SK-N-SH treated with all-trans-retinoic acid at 6 μM for 48 hours (cell line): ENCODE data around the gene GABARAP.

Experiments used
- ATAC-seq: fragments of 200-7000 bp; cut with Tn5 transposase; 3 replicates; pipeline ENCODE4 v1.9.1; 2020; ENCODE audit warnings: mild to moderate bottlenecking, moderate library complexity
- ARNTL ChIP-seq: fragments of 450-650 bp; formaldehyde crosslinking; IDR thresholded peaks from 2 replicates; pipeline ENCODE4 v1.5.0; 2020; ENCODE audit warnings: low read depth, mild to moderate bottlenecking, moderate library complexity, borderline replicate concordance
- BACH2 ChIP-seq: fragments of 250-450 bp; sonication (Bioruptor Pico); IDR thresholded peaks from 2 replicates; pipeline ENCODE4 v1.9.0; 2021; ENCODE audit warnings: mild to moderate bottlenecking, borderline replicate concordance
- CSDC2 ChIP-seq: fragments of 250-450 bp; sonication (Bioruptor Pico); IDR thresholded peaks from 2 replicates; pipeline ENCODE4 v1.5.0; 2020; ENCODE audit warnings: mild to moderate bottlenecking, moderate library complexity
- ESRRG ChIP-seq: fragments of 250-450 bp; sonication (Bioruptor Pico); IDR thresholded peaks from 2 replicates; pipeline ENCODE4 v1.6.1; 2021; ENCODE audit warnings: mild to moderate bottlenecking
- GLIS3 ChIP-seq: fragments of 250-450 bp; sonication (Bioruptor Pico); IDR thresholded peaks from 2 replicates; pipeline ENCODE4 v1.5.0; 2020; ENCODE audit warnings: mild to moderate bottlenecking, moderate library complexity
- ISL1 ChIP-seq: fragments of 250-450 bp; sonication (Bioruptor Pico); IDR thresholded peaks from 2 replicates; pipeline ENCODE4 v2.1.2; 2022; ENCODE audit warnings: mild to moderate bottlenecking, moderate library complexity
- OSR1 ChIP-seq: fragments of 250-450 bp; sonication (Bioruptor Pico); IDR thresholded peaks from 2 replicates; pipeline ENCODE4 v1.8.0; 2022; ENCODE audit warnings: moderate library complexity, mild to moderate bottlenecking, inconsistent platforms
- POU6F1 ChIP-seq: fragments of 250-450 bp; sonication (Bioruptor Pico); IDR thresholded peaks from 2 replicates; pipeline ENCODE4 v1.8.0; 2021; ENCODE audit warnings: low read depth, mild to moderate bottlenecking, moderate library complexity, borderline replicate concordance
- PPARA ChIP-seq: fragments of 250-450 bp; sonication (Bioruptor Pico); IDR thresholded peaks from 2 replicates; pipeline ENCODE4 v1.5.0; 2020; ENCODE audit warnings: mild to moderate bottlenecking, borderline replicate concordance
- RARB ChIP-seq: fragments of 250-450 bp; sonication (Bioruptor Pico); IDR thresholded peaks from 2 replicates; pipeline ENCODE4 v1.8.0; 2021; ENCODE audit warnings: mild to moderate bottlenecking, moderate library complexity
- SNAI2 ChIP-seq: fragments of 250-450 bp; sonication (Bioruptor Pico); IDR thresholded peaks from 2 replicates; pipeline ENCODE4 v1.5.0; 2020; ENCODE audit warnings: mild to moderate bottlenecking, moderate library complexity
- TCF4 ChIP-seq: fragments of 250-450 bp; sonication (Bioruptor Pico); IDR thresholded peaks from 2 replicates; pipeline ENCODE4 v1.8.0; 2021; ENCODE audit warnings: mild to moderate bottlenecking, moderate library complexity, borderline replicate concordance
- TOX ChIP-seq: fragments of 250-450 bp; sonication (Bioruptor Pico); IDR thresholded peaks from 2 replicates; pipeline ENCODE4 v1.8.0; 2021; ENCODE audit warnings: mild to moderate bottlenecking, moderate library complexity, borderline replicate concordance
- ZC3H10 ChIP-seq: fragments of 250-450 bp; sonication (Bioruptor Pico); IDR thresholded peaks from 2 replicates; pipeline ENCODE4 v1.5.1; 2021; ENCODE audit warnings: mild to moderate bottlenecking, moderate library complexity
- ZFP3 ChIP-seq: fragments of 250-450 bp; sonication (Bioruptor Pico); IDR thresholded peaks from 2 replicates; pipeline ENCODE4 v1.5.0; 2020; ENCODE audit warnings: mild to moderate bottlenecking, moderate library complexity
- ZFP30 ChIP-seq: fragments of 450-650 bp; formaldehyde crosslinking; IDR thresholded peaks from 2 replicates; pipeline ENCODE4 v1.5.0; 2022; ENCODE audit warnings: mild to moderate bottlenecking, moderate library complexity
- ZNF565 ChIP-seq: fragments of 450-650 bp; formaldehyde crosslinking; conservative IDR thresholded peaks from 2 replicates; pipeline ENCODE4 v1.5.0; 2020; ENCODE audit warnings: low read depth, mild to moderate bottlenecking, moderate library complexity
- ZNF70 ChIP-seq: fragments of 450-650 bp; formaldehyde crosslinking; IDR thresholded peaks from 2 replicates; pipeline ENCODE4 v1.5.0; 2020; ENCODE audit warnings: mild to moderate bottlenecking, moderate library complexity
- ZNF8 ChIP-seq: fragments of 450-650 bp; formaldehyde crosslinking; IDR thresholded peaks from 2 replicates; pipeline ENCODE4 v1.5.0; 2020; ENCODE audit warnings: mild to moderate bottlenecking, moderate library complexity
- TF ChIP-seq, protein P1 (sequence below): fragments of 250-450 bp; sonication (Bioruptor Pico); IDR thresholded peaks from 2 replicates; pipeline ENCODE4 v1.5.1; 2021; ENCODE audit warnings: mild to moderate bottlenecking, moderate library complexity
- TF ChIP-seq, protein P2 (sequence below): fragments of 250-450 bp; sonication (Bioruptor Pico); IDR thresholded peaks from 2 replicates; pipeline ENCODE4 v1.5.1; 2020; ENCODE audit warnings: low read depth, mild to moderate bottlenecking, moderate library complexity
- TF ChIP-seq, protein P3 (sequence below): fragments of 250-450 bp; sonication (Bioruptor Pico); IDR thresholded peaks from 2 replicates; pipeline ENCODE4 v1.8.0; 2020; ENCODE audit warnings: mild to moderate bottlenecking, moderate library complexity, borderline replicate concordance
- TF ChIP-seq, protein P4 (sequence below): fragments of 250-450 bp; sonication (Bioruptor Pico); IDR thresholded peaks from 2 replicates; pipeline ENCODE4 v1.5.0; 2020; ENCODE audit warnings: mild to moderate bottlenecking, moderate library complexity

Gene GABARAP

GRCh38 chr17:7224661-7225111 is 17.6 kb downstream of the GABARAP start:
- TF ChIP-seq GLIS3 (CRISPR knock-in tag) (no peak), ZFP3 (CRISPR knock-in tag) (no peak), ZNF8 (no peak), ARNTL (CRISPR knock-in tag) (no peak), ZNF565 (CRISPR knock-in tag) (no peak), RARB (CRISPR knock-in tag) (no peak), ZFP30 (CRISPR knock-in tag) (no peak), SNAI2 (CRISPR knock-in tag) (no peak), ZC3H10 (no peak), BACH2 (CRISPR knock-in tag) (no peak), CSDC2 (CRISPR knock-in tag) (no peak), OSR1 (CRISPR knock-in tag) (no peak), ZNF70 (CRISPR knock-in tag) (no peak), TCF4 (CRISPR knock-in tag) (no peak)
- TF ChIP-seq, protein P1, sequence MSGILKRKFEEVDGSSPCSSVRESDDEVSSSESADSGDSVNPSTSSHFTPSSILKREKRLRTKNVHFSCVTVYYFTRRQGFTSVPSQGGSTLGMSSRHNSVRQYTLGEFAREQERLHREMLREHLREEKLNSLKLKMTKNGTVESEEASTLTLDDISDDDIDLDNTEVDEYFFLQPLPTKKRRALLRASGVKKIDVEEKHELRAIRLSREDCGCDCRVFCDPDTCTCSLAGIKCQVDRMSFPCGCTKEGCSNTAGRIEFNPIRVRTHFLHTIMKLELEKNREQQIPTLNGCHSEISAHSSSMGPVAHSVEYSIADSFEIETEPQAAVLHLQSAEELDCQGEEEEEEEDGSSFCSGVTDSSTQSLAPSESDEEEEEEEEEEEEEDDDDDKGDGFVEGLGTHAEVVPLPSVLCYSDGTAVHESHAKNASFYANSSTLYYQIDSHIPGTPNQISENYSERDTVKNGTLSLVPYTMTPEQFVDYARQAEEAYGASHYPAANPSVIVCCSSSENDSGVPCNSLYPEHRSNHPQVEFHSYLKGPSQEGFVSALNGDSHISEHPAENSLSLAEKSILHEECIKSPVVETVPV (CRISPR knock-in tag): no peak
- TF ChIP-seq, protein P2, sequence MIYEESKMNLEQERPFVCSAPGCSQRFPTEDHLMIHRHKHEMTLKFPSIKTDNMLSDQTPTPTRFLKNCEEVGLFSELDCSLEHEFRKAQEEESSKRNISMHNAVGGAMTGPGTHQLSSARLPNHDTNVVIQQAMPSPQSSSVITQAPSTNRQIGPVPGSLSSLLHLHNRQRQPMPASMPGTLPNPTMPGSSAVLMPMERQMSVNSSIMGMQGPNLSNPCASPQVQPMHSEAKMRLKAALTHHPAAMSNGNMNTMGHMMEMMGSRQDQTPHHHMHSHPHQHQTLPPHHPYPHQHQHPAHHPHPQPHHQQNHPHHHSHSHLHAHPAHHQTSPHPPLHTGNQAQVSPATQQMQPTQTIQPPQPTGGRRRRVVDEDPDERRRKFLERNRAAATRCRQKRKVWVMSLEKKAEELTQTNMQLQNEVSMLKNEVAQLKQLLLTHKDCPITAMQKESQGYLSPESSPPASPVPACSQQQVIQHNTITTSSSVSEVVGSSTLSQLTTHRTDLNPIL (CRISPR knock-in tag): no peak
- TF ChIP-seq, protein P3, sequence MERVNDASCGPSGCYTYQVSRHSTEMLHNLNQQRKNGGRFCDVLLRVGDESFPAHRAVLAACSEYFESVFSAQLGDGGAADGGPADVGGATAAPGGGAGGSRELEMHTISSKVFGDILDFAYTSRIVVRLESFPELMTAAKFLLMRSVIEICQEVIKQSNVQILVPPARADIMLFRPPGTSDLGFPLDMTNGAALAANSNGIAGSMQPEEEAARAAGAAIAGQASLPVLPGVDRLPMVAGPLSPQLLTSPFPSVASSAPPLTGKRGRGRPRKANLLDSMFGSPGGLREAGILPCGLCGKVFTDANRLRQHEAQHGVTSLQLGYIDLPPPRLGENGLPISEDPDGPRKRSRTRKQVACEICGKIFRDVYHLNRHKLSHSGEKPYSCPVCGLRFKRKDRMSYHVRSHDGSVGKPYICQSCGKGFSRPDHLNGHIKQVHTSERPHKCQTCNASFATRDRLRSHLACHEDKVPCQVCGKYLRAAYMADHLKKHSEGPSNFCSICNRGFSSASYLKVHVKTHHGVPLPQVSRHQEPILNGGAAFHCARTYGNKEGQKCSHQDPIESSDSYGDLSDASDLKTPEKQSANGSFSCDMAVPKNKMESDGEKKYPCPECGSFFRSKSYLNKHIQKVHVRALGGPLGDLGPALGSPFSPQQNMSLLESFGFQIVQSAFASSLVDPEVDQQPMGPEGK: no peak
- TF ChIP-seq, protein P4, sequence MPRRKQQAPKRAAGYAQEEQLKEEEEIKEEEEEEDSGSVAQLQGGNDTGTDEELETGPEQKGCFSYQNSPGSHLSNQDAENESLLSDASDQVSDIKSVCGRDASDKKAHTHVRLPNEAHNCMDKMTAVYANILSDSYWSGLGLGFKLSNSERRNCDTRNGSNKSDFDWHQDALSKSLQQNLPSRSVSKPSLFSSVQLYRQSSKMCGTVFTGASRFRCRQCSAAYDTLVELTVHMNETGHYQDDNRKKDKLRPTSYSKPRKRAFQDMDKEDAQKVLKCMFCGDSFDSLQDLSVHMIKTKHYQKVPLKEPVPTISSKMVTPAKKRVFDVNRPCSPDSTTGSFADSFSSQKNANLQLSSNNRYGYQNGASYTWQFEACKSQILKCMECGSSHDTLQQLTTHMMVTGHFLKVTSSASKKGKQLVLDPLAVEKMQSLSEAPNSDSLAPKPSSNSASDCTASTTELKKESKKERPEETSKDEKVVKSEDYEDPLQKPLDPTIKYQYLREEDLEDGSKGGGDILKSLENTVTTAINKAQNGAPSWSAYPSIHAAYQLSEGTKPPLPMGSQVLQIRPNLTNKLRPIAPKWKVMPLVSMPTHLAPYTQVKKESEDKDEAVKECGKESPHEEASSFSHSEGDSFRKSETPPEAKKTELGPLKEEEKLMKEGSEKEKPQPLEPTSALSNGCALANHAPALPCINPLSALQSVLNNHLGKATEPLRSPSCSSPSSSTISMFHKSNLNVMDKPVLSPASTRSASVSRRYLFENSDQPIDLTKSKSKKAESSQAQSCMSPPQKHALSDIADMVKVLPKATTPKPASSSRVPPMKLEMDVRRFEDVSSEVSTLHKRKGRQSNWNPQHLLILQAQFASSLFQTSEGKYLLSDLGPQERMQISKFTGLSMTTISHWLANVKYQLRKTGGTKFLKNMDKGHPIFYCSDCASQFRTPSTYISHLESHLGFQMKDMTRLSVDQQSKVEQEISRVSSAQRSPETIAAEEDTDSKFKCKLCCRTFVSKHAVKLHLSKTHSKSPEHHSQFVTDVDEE (CRISPR knock-in tag): no peak
- no peak for ATAC-seq

DNA sequence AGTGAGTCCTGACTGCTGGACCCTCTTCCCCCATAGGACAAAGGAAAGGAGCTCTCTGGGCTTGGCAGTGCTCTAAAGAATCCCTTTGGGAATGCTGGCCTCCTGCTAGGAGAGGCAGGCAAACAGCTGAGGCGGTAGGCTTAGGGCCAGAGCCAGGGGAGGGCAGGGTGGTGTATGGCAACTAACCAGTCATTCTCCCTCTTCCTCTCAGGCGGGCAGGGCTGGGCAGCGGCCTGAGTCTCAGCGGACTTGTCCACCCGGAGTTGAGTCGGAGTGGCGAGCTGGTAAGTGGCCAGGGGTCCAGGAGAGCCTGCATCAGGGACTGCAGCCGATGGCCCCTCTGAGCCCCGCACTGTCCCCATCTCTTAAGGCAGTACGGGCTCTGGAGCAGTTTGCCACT is 18.1 kb downstream of the GABARAP start:
- ATAC-seq: no peak
- no peak for TF ChIP-seq ZNF565 (CRISPR knock-in tag)
- no peak for TF ChIP-seq TCF4 (CRISPR knock-in tag)
- TF ChIP-seq ZNF8: no peak
- TF ChIP-seq POU6F1 (CRISPR knock-in tag): no peak
- no peak for TF ChIP-seq RARB (CRISPR knock-in tag)
- TF ChIP-seq CSDC2 (CRISPR knock-in tag): no peak
- TF ChIP-seq ZNF70 (CRISPR knock-in tag): no peak
- TF ChIP-seq, protein P1 (CRISPR knock-in tag): no peak
- TF ChIP-seq ZFP30 (CRISPR knock-in tag): no peak
- TF ChIP-seq, protein P4 (CRISPR knock-in tag): no peak
- no peak for TF ChIP-seq BACH2 (CRISPR knock-in tag)
- TF ChIP-seq, protein P2 (CRISPR knock-in tag): no peak
- TF ChIP-seq SNAI2 (CRISPR knock-in tag): no peak
- no peak for TF ChIP-seq ISL1
- TF ChIP-seq ESRRG: no peak
- TF ChIP-seq TOX: no peak
- no peak for TF ChIP-seq PPARA
- TF ChIP-seq ZC3H10: no peak
- TF ChIP-seq, all 23 proteins: peak for 0
